Measurements from ENCODE around the gene TNFRSF9.
"Not testable (repeated sequence)": the region's sequence is repeated elsewhere in the genome, so short reads cannot be mapped to it uniquely, and the experiment has no call there.

Gene TNFRSF9

GRCh38 chr1:7940745-7941436, at the start of gene TNFRSF9:
Gene TNFRSF9 (minus strand): TSS chr1:7940839. CDS start chr1:7939994, 845 bp downstream.
- no peak for DNase-seq (ENCODE audit: low read depth)

- no peak for DNase-seq (ENCODE audit: low read depth)
Measured at GRCh38 chr1:7989762-7990428, 49.3 kb upstream of the TNFRSF9 start.

GRCh38 chr1:7988576-7988975, 47.9 kb upstream of the TNFRSF9 start:
- no peak for DNase-seq (ENCODE audit: low read depth)

GRCh38 chr1:7987528-7987927, 46.9 kb upstream of the TNFRSF9 start:
- DNase-seq (ENCODE audit: low read depth): no peak

- no peak for DNase-seq (ENCODE audit: low read depth)
Measured at GRCh38 chr1:7985851-7986612, 45.4 kb upstream of the TNFRSF9 start.

GRCh38 chr1:7984811-7985210, 44.2 kb upstream of the TNFRSF9 start:
- DNase-seq (ENCODE audit: low read depth): no peak

- DNase-seq (ENCODE audit: low read depth): no peak
Measured at GRCh38 chr1:7983086-7983778, 42.6 kb upstream of the TNFRSF9 start.

- DNase-seq (ENCODE audit: low read depth): no peak
Measured at GRCh38 chr1:7980984-7981383, 40.3 kb upstream of the TNFRSF9 start.

- DNase-seq (ENCODE audit: low read depth): peak; percentile 37
Measured at GRCh38 chr1:7975212-7975865, 34.7 kb upstream of the TNFRSF9 start.

GRCh38 chr1:7973086-7973485, 32.4 kb upstream of the TNFRSF9 start:
- no peak for DNase-seq (ENCODE audit: low read depth)

- no peak for DNase-seq (ENCODE audit: low read depth)
Measured at GRCh38 chr1:7972285-7972684, 31.6 kb upstream of the TNFRSF9 start.

- DNase-seq (ENCODE audit: low read depth): no peak
Measured at GRCh38 chr1:7971024-7971423, 30.4 kb upstream of the TNFRSF9 start.

GRCh38 chr1:7970246-7970645, 29.6 kb upstream of the TNFRSF9 start:
- DNase-seq (ENCODE audit: low read depth): no peak

- no peak for DNase-seq (ENCODE audit: low read depth)
Measured at GRCh38 chr1:7967651-7968050, 27.0 kb upstream of the TNFRSF9 start.

- no peak for DNase-seq (ENCODE audit: low read depth)
Measured at GRCh38 chr1:7967196-7967595, 26.6 kb upstream of the TNFRSF9 start.

- no peak for DNase-seq (ENCODE audit: low read depth)
Measured at GRCh38 chr1:7964476-7964875, 23.8 kb upstream of the TNFRSF9 start.

GRCh38 chr1:7963841-7964240, 23.2 kb upstream of the TNFRSF9 start:
- not testable (repeated sequence) for DNase-seq (ENCODE audit: low read depth)

GRCh38 chr1:7963378-7963730, 22.7 kb upstream of the TNFRSF9 start:
- not testable (repeated sequence) for DNase-seq (ENCODE audit: low read depth)

- no peak for DNase-seq (ENCODE audit: low read depth)
Measured at GRCh38 chr1:7962636-7963377, 22.2 kb upstream of the TNFRSF9 start.

GRCh38 chr1:7962014-7962335, 21.3 kb upstream of the TNFRSF9 start:
- DNase-seq (ENCODE audit: low read depth): no peak

Data from GM04504 (cell line).